ENCODE results near the gene DCST2.

Gene DCST2

DNA sequence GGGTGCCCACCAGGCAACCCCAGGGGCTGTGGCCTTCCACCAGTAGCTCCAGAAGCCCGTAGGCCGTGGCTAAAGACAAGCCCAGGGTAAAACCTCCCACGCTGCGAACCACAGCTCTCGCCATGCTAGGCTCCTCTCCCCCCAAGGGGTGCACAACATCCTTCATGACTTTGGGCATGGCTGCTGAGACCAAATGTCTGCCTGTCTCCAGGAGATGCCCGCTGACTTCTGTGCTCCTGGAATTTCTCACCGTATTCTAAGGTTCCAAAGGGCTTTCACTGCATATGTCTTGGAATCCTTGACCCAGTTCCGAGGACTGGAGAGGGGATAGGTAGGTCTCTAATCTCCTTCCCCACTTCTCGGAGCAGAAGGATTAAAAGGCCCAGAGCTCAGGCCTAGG, at the start of gene DCST2, which contains the start of gene DCST1:
Gene DCST2, minus strand, starts transcription at position 258 of the 400 bp plus-strand sequence. Its CDS starts 80 bp downstream, at position 178.
Gene DCST1, plus strand, starts transcription at position 301 of the 400 bp plus-strand sequence. CDS start 213 bp downstream, outside the sequence.
- no peak for DNase-seq (ENCODE audit: low spot score)

- no peak for DNase-seq (ENCODE audit: low spot score)
Observed at GRCh38 chr1:155083052-155083541, 49.5 kb upstream of the DCST2 start.

DNA sequence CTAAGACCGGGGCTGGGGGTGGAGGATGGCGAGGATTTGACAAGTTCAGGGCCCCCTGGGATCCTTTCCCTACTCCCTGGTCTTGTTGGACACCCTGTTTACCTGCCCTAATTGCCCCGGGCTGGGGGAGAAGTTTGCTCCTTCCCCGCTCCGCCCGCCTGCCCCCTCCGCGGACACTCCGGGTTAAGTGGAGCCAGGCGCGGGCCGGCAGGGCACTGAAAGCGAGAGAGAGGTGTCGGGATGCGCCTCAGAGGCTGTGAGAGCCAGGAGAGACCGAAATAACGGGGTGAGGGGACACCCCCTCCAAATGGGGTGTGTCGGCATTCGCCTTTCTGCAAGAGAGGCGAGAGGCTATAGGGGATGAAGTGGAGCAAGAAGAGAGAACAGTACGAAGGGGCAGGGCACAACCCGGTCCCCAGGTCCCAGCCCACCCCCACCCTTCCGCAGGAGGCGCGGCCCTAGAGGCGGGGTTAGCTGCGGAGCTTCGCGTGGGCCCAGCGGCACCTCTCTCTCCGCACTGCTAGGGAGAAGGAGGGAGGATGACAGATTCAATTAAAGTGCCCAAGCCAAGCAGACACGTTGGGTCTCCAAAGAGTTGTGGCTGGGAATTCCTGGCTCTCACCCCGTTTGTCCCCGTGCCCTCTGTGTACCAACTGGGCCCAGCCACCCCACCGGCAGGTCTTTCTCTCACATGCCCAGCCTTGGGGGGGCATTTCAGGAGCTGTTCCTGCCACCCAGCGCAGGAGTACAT, 48.9 kb upstream of the DCST2 start:
- no peak for DNase-seq (ENCODE audit: low spot score)

GRCh38 chr1:155081472-155082300, 48.1 kb upstream of the DCST2 start:
- no peak for DNase-seq (ENCODE audit: low spot score)

GRCh38 chr1:155080312-155081228, 47.0 kb upstream of the DCST2 start:
- no peak for DNase-seq (ENCODE audit: low spot score)

DNA sequence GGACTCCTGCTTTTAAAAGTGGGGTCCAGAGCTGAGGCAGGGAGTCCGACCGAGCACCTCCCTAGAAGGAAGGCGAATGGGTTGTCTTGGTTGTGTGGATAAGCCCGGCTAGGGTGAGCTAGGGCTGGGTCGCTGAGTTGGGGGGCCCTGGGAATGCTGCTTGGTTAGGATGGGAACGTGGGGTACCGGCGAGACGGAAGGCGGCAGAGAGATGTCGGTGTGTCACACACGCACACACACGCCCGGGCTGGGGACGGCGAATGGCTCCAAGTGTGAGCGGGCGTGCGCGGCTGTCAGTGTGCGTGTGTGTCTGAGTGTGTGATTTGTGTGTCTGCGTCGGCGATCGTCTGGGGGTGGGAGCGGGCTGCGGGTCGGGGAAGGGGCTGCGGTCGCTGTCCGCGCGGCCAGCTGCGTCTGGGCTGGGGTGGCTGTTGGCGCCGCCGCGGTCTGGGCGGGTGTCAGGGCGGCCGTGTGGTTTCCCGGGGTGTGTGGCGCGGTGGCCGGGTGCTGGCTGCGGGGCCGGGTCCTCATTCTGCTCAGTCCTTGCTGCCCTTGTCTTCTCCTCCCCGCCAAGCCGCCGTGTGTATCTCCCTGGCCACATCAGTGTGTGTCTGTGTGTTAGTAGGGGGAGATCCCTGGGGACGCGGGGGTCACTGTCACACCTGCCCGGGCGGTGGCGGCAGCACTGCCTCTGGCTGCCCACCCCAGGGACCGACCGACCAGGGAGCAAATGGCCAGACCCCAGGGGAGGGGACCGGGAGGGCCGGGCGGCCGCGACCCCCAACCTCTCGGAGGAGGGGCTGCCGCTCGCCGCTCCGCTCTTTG, 46.1 kb upstream of the DCST2 start:
- DNase-seq (ENCODE audit: low spot score) = no peak

- DNase-seq (ENCODE audit: low spot score) = no peak
Observed at GRCh38 chr1:155079210-155079486, 45.6 kb upstream of the DCST2 start.

- peak; percentile 78 for DNase-seq (ENCODE audit: low spot score)
Observed at GRCh38 chr1:155078469-155079209, 45.1 kb upstream of the DCST2 start, which contains the start of gene EFNA3. Gene EFNA3, plus strand, starts transcription at chr1:155078837. Its CDS starts 105 bp downstream, at chr1:155078942.

DNA sequence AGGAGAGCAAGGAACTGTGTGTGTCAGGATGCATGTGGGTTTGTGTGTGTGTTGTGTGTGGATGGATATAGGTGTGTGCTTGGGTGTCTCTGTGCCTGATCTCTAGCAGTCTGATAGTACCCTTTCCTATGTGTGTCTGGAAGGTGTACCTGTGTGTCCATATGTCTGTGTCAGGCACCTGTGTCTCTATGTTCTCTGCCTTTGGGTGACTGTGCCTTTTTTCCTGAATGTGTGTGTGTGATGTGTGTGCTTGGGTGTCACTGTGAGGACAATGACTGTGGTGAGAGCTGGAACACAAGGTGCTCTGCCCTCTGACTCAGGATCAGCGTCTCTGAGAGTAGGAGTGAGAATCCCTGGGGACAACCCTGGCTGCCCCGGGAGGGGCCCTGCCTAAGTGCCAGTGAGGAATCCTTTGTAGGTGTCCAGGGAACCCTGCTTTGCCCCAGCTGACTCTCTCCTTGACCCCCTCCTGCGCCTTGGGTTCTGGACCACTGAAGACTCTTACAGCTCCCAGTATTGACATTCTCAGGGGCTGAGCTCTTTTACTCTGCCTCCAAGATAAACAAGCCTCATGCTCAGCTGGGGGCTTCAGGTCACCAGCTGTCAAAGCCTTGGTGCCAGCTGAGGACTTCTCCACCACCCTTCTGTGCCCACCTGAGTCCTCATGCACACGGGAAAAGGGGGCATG, 44.3 kb upstream of the DCST2 start:
- DNase-seq (ENCODE audit: low spot score) = no peak

GRCh38 chr1:155077346-155077745, 43.8 kb upstream of the DCST2 start:
- DNase-seq (ENCODE audit: low spot score) = no peak

DNA sequence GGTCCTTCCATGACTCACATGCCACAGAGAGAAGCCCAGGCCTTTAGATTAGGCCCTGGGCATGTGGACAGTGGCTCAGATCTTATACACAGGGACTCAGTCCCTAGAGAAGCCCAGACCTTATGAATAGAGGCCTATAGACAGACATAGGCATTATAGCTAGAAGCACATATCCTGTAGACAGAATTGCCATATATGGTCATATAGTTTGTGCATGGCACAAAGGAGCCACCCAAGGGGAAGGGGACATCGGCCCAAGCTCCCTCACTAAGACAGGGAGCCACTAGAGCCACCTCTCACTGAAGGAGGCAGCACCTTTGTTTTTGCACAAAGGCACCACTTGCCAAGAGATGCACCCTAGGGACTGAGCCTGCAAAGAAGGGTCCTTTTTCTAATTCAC, 42.8 kb upstream of the DCST2 start:
- DNase-seq (ENCODE audit: low spot score) = no peak

DNA sequence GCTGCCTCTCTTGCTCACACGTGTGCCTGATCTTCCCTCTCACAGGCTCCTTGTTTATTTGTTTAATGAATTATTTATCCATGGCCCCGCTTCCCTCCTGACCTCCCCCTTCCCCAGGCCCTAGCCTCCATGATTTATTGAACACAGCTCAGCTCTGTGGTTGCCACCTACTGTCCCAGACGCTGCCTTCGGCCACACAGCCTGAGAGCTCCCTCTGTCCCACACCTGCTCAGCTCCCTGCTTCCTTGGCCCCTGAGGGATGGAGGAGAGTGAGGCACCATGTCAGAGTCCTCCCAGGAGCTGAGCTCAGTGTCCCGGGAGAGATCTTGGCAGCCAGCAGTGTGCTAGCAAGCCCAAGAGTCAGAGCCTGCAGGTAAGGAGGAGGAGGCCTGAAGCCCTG, 42.0 kb upstream of the DCST2 start:
- DNase-seq (ENCODE audit: low spot score) = no peak

DNA sequence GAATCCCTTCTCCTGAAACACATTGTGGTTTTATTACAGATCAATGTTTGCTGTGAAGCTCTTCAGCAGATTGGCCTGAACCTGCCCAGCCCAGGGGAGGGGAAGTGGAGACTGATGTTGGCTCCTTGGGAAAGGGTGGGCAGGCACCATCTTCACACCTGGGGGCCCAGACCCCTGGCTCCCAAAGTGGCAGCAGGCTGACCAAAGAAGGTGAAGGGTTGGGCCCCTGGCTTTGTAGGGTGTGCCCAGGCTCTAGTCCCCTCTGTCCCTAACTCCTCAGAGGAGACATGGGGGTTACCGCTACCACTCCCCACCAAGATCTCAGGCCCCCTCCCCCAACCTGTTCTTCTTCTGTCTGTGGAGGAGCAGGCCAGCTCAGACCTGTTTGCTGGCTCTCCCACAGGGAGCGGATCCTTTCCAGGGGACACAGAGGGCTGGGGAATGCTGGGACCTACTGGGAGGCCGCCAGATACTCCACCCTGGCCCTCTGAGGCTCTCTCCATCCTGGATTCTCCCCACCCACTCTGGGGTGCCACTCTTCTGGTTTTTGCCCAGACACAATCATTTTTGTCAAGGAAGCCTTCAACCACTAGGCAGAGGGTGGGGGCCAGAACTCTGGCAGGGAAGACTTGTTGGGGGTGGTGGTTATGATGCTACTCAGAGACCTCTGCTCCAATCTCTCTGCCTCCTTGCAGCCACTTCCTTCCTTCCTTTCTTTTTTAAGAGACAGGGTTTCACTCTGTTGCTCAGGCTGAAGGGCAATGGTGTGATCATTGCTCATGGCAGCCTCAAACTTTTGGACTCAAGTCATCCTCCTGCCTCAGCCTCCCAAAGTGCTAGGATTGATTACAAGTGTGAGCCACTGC, 40.0 kb upstream of the DCST2 start:
- DNase-seq (ENCODE audit: low spot score) = no peak

DNA sequence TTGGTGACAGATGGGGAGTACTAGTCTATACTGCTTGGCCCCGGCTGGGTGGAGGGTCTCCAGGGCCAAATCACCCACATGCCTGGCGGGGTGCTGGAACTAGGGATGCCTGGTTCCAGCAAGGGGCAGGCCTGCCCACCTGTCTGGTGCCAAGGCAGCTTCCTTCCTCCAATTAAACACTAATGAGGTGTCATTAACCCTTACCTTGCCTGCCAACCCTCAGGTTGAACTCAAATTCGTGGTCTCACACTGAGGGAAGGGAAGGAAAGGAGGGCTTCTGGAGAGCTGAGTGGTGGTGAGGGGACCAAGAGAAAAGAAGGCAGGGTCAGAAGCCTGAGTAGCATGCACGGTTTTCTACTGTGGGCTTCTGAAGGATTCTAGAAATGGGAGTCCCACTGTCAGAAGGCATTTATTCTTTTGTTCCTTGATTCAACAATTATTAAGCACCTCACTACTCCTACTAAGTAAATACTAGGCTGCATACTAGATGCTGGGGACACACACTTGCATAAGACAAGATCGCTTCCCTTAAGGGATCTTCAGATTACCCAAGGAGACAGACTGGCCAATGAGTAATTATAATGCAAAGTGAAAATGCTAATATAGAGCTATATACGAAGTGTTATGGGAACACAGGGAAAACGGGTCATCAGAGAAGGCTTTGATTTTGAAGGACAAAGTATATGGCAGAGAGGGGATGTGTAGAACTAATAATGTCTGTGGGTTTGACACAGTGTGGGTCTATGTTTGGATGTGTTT, 39.1 kb upstream of the DCST2 start:
- DNase-seq (ENCODE audit: low spot score) = no peak

DNA sequence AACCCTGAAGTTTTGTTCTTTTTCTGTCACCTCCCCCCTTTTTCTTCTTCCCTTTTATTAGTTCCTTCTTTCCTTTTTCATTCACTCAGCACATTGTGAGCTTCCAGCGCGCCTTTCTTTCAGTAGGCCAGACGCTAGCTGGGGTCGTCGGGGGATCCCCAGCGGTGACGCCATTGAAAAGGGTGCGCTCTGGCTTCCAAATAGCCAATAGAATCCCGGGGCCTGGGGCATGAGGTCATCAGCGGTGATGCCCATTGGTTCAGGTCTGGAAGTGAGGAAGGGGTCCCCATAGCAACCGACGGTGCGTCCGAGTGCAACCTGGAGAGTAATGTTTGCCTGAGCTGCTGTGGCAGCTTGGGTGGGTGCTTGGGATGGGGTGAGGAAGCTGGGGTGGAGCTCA, 38.1 kb upstream of the DCST2 start:
- no peak for DNase-seq (ENCODE audit: low spot score)

DNA sequence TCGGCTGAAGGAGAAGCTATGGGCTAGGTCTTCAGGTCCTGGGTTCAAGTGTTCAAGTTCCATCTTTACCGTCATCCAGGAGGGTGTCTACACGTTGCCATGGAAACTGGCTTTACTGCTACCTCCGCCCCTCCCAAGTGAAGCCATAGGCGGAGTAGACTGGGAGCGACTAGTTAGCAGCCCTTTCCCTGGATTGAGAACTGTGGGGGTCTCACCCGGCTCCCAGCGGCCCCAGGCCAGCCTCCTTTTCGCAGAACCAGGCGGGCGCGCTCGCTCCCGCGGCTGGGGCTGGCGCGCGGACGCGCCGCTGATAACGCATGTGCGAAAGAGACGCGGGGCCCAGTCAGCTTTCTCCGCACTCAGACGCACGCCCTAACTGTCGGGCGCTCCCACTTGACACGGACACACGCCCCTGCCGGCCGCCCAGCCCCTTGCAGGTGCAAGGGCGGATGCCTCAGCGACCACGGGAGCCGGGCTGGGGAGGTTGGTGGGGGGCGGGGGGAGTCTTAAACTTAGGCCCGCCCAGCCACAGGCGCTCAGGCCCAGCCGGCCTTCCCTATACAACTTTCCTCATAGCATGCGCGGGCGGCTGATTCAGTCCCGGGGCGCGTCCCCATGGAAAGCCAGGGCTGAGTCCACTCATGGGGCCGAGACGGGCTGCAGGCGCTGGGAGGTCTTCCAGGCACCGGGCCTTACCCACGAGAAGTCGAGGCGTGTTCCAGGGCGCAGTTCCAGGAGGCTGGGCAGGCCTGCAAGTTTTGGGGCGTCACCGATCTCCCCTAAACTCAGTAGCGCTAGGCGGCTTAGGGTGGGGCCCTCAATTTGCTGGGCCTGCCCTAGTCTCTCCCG, 37.4 kb upstream of the DCST2 start:
- DNase-seq (ENCODE audit: low spot score) = peak; percentile 65

GRCh38 chr1:155070158-155070621, 36.6 kb upstream of the DCST2 start:
- no peak for DNase-seq (ENCODE audit: low spot score)

Measured in Ammon's horn (tissue), 1 donor.